DOHH2 (cell line): ENCODE data around the gene MAP3K15.

Experiments
- H3F3A ChIP-seq: fragments of 200-600 bp; sonication (generic), shearing (Covaris generic); 2 replicates; pipeline ENCODE4 v1.6.0; 2016; ENCODE audit warnings: antibody characterized with exemption, mild to moderate bottlenecking; ENCODE audit not compliant: control insufficient read depth, insufficient read depth
- H3K27ac ChIP-seq: fragments of 200-600 bp; sonication (generic); 2 replicates; pipeline ENCODE4 v1.5.1; 2014; ENCODE audit warnings: low read depth, mild to moderate bottlenecking, low read length, moderate library complexity
- H3K27me3 ChIP-seq: fragments of 200-600 bp; sonication (generic); 2 replicates; pipeline ENCODE4 v1.6.1; 2014; ENCODE audit warnings: mild to moderate bottlenecking, low read length, mixed read lengths; ENCODE audit not compliant: control insufficient read depth
- H3K36me3 ChIP-seq: fragments of 200-600 bp; sonication (generic); 2 replicates; pipeline ENCODE4 v1.6.1; 2014; ENCODE audit warnings: mild to moderate bottlenecking, low read length, moderate library complexity, mixed read lengths; ENCODE audit not compliant: control insufficient read depth
- H3K4me1 ChIP-seq: fragments of 200-600 bp; sonication (generic); 2 replicates; pipeline ENCODE4 v1.6.1; 2014; ENCODE audit warnings: mild to moderate bottlenecking, low read length, mixed read lengths; ENCODE audit not compliant: control insufficient read depth
- H3K4me2 ChIP-seq: fragments of 200-600 bp; sonication (generic); 2 replicates; pipeline ENCODE4 v1.6.0; 2014; ENCODE audit warnings: mild to moderate bottlenecking, low read length, moderate library complexity
- H3K4me3 ChIP-seq: fragments of 200-600 bp; sonication (generic); 2 replicates; pipeline ENCODE4 v1.5.1; 2014; ENCODE audit warnings: mild to moderate bottlenecking, low read length, mixed read lengths
- H3K79me2 ChIP-seq: fragments of 200-600 bp; sonication (generic); 2 replicates; pipeline ENCODE4 v1.6.1; 2014; ENCODE audit warnings: mild to moderate bottlenecking, low read length, mixed read lengths; ENCODE audit not compliant: control insufficient read depth
- H3K9me2 ChIP-seq: fragments of 200-600 bp; sonication (generic); replicated peaks from 2 replicates; pipeline ENCODE4 v1.6.1; 2014; ENCODE audit warnings: mild to moderate bottlenecking, low read length, mixed read lengths; ENCODE audit not compliant: control insufficient read depth
- H3K9me3 ChIP-seq: fragments of 200-600 bp; sonication (generic); 2 replicates; pipeline ENCODE4 v1.6.1; 2014; ENCODE audit warnings: antibody characterized with exemption, low read length, mixed read lengths; ENCODE audit not compliant: control insufficient read depth, insufficient read depth
- H4K20me1 ChIP-seq: fragments of 200-600 bp; sonication (generic); 2 replicates; pipeline ENCODE4 v1.6.0; 2014; ENCODE audit warnings: low read depth, mild to moderate bottlenecking, antibody characterized with exemption, low read length, moderate library complexity; ENCODE audit not compliant: control insufficient read depth, insufficient read depth
- CTCF ChIP-seq: fragments of 200-600 bp; sonication (generic); IDR thresholded peaks from one replicate; pipeline ENCODE4 v1.5.1; 2014; ENCODE audit warnings: antibody characterized with exemption, mild to moderate bottlenecking, low read depth, low read length; ENCODE audit not compliant: poor library complexity, severe bottlenecking
- EZH2phosphoT487 ChIP-seq: fragments of 200-600 bp; sonication (generic); IDR thresholded peaks from 2 replicates; pipeline ENCODE4 v1.6.1; 2017; ENCODE audit warnings: borderline replicate concordance, mild to moderate bottlenecking, antibody characterized with exemption, low read length, moderate library complexity, mixed read lengths

MAP3K15 gene

GRCh38 chrX:19539665-19540064 lies 24.4 kb upstream of the MAP3K15 start:
- no peaks in the 10 kb centered on the region for H3F3A ChIP-seq
- no peaks in the 10 kb centered on the region for H3K4me1 ChIP-seq
- H3K4me2 ChIP-seq, result no peak overlapping the region
- no peaks in the 10 kb centered on the region for H3K79me2 ChIP-seq
- 0 out of 2 replicates have a peak, but pooled peaks cover 2% of the 10 kb centered on the region for H3K36me3 ChIP-seq
- H4K20me1 ChIP-seq, result no peaks in the 10 kb centered on the region
- no peaks in the 10 kb centered on the region for H3K9me3 ChIP-seq
- no peaks in the 10 kb centered on the region for H3K27me3 ChIP-seq
- no peak overlapping the region for H3K27ac ChIP-seq
- no peaks in the 10 kb centered on the region for H3K9me2 ChIP-seq
- H3K4me3 ChIP-seq, result no peak overlapping the region
- TF ChIP-seq EZH2phosphoT487, result no peak
- TF ChIP-seq CTCF, result no peak

DNA sequence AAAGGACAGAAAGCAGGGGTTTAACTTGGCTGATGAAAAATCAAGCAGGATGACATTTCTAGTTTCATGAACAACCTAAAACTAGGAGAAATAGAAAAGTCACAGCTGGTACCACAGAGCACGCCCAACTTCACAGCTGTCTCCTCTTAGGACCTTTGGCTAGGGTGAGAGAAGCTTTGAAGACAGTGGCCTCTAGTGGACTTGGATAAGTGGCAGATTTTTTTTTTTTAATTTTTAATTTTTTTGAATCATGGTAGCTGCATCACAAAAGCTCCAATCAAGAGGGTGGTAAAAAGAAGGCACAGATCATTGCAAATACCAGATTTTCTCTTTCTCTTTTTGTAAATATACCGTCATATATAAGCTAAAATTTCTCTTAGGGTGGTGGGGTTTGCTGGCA lies 20.2 kb upstream of the MAP3K15 start:
- no peaks in the 10 kb centered on the region for H4K20me1 ChIP-seq
- H3K9me2 ChIP-seq, result no peaks in the 10 kb centered on the region
- no peaks in the 10 kb centered on the region for H3K27me3 ChIP-seq
- TF ChIP-seq EZH2phosphoT487, result no peak
- TF ChIP-seq CTCF, result no peak
- H3K4me2 ChIP-seq, result no peak overlapping the region
- H3K4me3 ChIP-seq, result no peak overlapping the region
- H3K4me1 ChIP-seq, result no peaks in the 10 kb centered on the region
- H3F3A ChIP-seq, result no peaks in the 10 kb centered on the region
- no peak overlapping the region for H3K27ac ChIP-seq
- H3K36me3 ChIP-seq, result no peaks in the 10 kb centered on the region
- no peaks in the 10 kb centered on the region for H3K79me2 ChIP-seq
- H3K9me3 ChIP-seq, result no peaks in the 10 kb centered on the region

- no peak overlapping the region for H3K4me2 ChIP-seq
- H3K27me3 ChIP-seq, result no peaks in the 10 kb centered on the region
- H3K9me3 ChIP-seq, result no peaks in the 10 kb centered on the region
- no peaks in the 10 kb centered on the region for H3K36me3 ChIP-seq
- H3K27ac ChIP-seq, result no peak overlapping the region
- TF ChIP-seq CTCF (no peak), EZH2phosphoT487 (no peak)
- H3F3A ChIP-seq, result no peaks in the 10 kb centered on the region
- no peak overlapping the region for H3K4me3 ChIP-seq
- H3K9me2 ChIP-seq, result no peaks in the 10 kb centered on the region
- H3K4me1 ChIP-seq, result no peaks in the 10 kb centered on the region
- H3K79me2 ChIP-seq, result no peaks in the 10 kb centered on the region
- no peaks in the 10 kb centered on the region for H4K20me1 ChIP-seq
Measured at GRCh38 chrX:19532709-19533108, 17.4 kb upstream of the MAP3K15 start.

- no peaks in the 10 kb centered on the region for H3K79me2 ChIP-seq
- H3K4me3 ChIP-seq, result no peak overlapping the region
- no peaks in the 10 kb centered on the region for H3F3A ChIP-seq
- no peaks in the 10 kb centered on the region for H3K36me3 ChIP-seq
- no peaks in the 10 kb centered on the region for H3K9me3 ChIP-seq
- no peak overlapping the region for H3K27ac ChIP-seq
- no peaks in the 10 kb centered on the region for H3K4me1 ChIP-seq
- no peaks in the 10 kb centered on the region; the same call in 1 of the 2 replicates for H3K27me3 ChIP-seq
- H3K9me2 ChIP-seq, result no peaks in the 10 kb centered on the region
- H3K4me2 ChIP-seq, result no peak overlapping the region
- TF ChIP-seq CTCF (no peak), EZH2phosphoT487 (no peak)
- no peaks in the 10 kb centered on the region for H4K20me1 ChIP-seq
Measured at GRCh38 chrX:19517965-19518364, 2.7 kb upstream of the MAP3K15 start.
